SH-SY5Y (cell line): Measurements from ENCODE around the gene TSPAN18.

Experiments
- GATA2 ChIP-seq: IDR thresholded peaks from 2 replicates; pipeline ENCODE4 v1.6.1; 2011; ENCODE audit warnings: mild to moderate bottlenecking, low read depth, low read length
- GATA3 ChIP-seq: IDR thresholded peaks from 2 replicates; pipeline ENCODE4 v1.6.1; 2011; ENCODE audit warnings: low read depth, mild to moderate bottlenecking, low read length, moderate library complexity

DNA sequence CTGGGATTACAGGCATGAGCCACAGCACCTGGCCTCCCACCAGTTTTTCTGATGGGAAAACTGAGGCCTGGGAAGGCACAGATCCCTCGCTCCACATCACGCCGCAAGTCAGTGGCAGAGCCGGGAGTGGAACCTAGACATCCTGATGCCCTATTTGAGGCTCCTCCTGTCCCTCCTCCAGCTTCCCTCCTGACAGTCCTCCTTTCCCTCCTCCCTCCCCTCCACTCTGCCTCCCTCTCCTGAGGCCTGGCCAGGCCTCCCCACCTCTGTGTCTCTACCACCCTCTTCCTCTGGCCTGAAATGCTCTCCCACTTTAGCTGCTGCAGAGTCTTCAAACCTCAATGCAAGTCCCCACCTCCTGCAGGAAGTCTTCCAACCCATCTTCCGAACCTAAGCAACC is 237.2 kb downstream of the TSPAN18 start:
- TF ChIP-seq GATA2 (no peak), GATA3 (no peak)
